Stimulated activated CD4-positive, alpha-beta T cell treated with anti-CD3 and anti-CD28 coated beads, Interleukin-15, amount 100 ng/mL, for 48 hours (primary cell): Measurements from ENCODE around the gene MED13L.
"Not testable (repeated sequence)": the region's sequence is repeated elsewhere in the genome, so short reads cannot be mapped to it uniquely, and the experiment has no call there.

Experiments used
- DNase-seq, 2 donors: peaks; one replicate each; pipeline ENCODE4 v3.0.0-alpha.2; 2020; ENCODE audit warnings: low read depth in 2 of 2

MED13L gene

GRCh38 chr12:116131987-116132386 is 145.5 kb downstream of the MED13L start:
- DNase-seq = not testable (repeated sequence)

GRCh38 chr12:116131176-116131575 is 146.3 kb downstream of the MED13L start:
- no peak for DNase-seq

- DNase-seq = no peak
These were observed 147.1 kb downstream of the MED13L start for GRCh38 chr12:116130431-116130830.

GRCh38 chr12:116128779-116129178 is 148.7 kb downstream of the MED13L start:
- no peak for DNase-seq

- no peak for DNase-seq
These were observed 149.6 kb downstream of the MED13L start for GRCh38 chr12:116127859-116128258.

- DNase-seq = no peak
These were observed 150.9 kb downstream of the MED13L start for GRCh38 chr12:116126610-116127009.

- no peak for DNase-seq
These were observed 151.4 kb downstream of the MED13L start for GRCh38 chr12:116125956-116126566.

GRCh38 chr12:116125084-116125483 is 152.4 kb downstream of the MED13L start:
- no peak for DNase-seq

GRCh38 chr12:116123451-116124258 is 153.8 kb downstream of the MED13L start:
- peak; percentile 18 to 30 for DNase-seq

- no peak for DNase-seq
These were observed 154.9 kb downstream of the MED13L start for GRCh38 chr12:116122628-116123027.

- DNase-seq = no peak
These were observed 156.0 kb downstream of the MED13L start for GRCh38 chr12:116121453-116121871.

- no peak for DNase-seq
These were observed 160.7 kb downstream of the MED13L start for GRCh38 chr12:116116650-116117424.

- DNase-seq = no peak
These were observed 163.9 kb downstream of the MED13L start for GRCh38 chr12:116113398-116114130.

GRCh38 chr12:116106870-116107269 is 170.6 kb downstream of the MED13L start:
- no peak for DNase-seq

GRCh38 chr12:116104167-116104767 is 173.2 kb downstream of the MED13L start:
- no peak for DNase-seq

GRCh38 chr12:116101991-116102390 is 175.5 kb downstream of the MED13L start:
- DNase-seq = no peak

GRCh38 chr12:116099652-116100432 is 177.7 kb downstream of the MED13L start:
- DNase-seq = no peak

GRCh38 chr12:116096874-116097273 is 180.6 kb downstream of the MED13L start:
- DNase-seq = no peak

GRCh38 chr12:116094475-116094874 is 183.0 kb downstream of the MED13L start:
- no peak for DNase-seq

GRCh38 chr12:116093915-116094314 is 183.6 kb downstream of the MED13L start:
- DNase-seq = no peak

GRCh38 chr12:116092776-116093175 is 184.7 kb downstream of the MED13L start:
- no peak for DNase-seq
